Mammary epithelial cell (primary cell): ENCODE data around the gene BACH2.

Experiments used
- CTCF ChIP-seq, 2 donors: IDR thresholded peaks in 1 of 2; conservative IDR thresholded peaks in 1 of 2; 2 replicates each; pipeline ENCODE4 v1.5.1; 2011 to 2012; ENCODE audit warnings: inconsistent platforms in 2 of 2, low read length in 2 of 2, mild to moderate bottlenecking in 2 of 2, control low read depth in 1 of 2, low read depth in 1 of 2; ENCODE audit not compliant: insufficient read depth in 1 of 2; ENCODE audit errors: extremely low read depth in 1 of 2
- EZH2 ChIP-seq: IDR thresholded peaks from 2 replicates; pipeline ENCODE4 v1.6.1; 2012; ENCODE audit warnings: low read length, inconsistent platforms, borderline replicate concordance

GRCh38 chr6:90272895-90273294 is 23.7 kb downstream of the BACH2 start:
- TF ChIP-seq CTCF (conservative IDR thresholded peaks at IDR 0.05 in 1 of 2, IDR thresholded peaks at IDR 0.05 in 1 of 2; ENCODE audit: extremely low read depth in 1 of 2, insufficient read depth in 1 of 2, low read depth in 1 of 2, low read length in 2 of 2) (no peak), EZH2 (no peak)
